HepG2 (cell line): ENCODE measurements around the gene PCIF1. TPM values are rescaled to one million over a fixed set of nuclear protein-coding genes. Genes with fewer than 3 reads are reported as not detected.

Experiments used
- ADNP ChIP-seq: sonication (generic); formaldehyde crosslinking; IDR thresholded peaks from 2 replicates; pipeline ENCODE4 v1.4.0; 2020; ENCODE audit warnings: missing genetic modification reagents
- AGO2 ChIP-seq: fragments of 200-400 bp; formaldehyde crosslinking; optimal IDR thresholded peaks from 2 replicates; pipeline ENCODE3; 2017; ENCODE audit warnings: mild to moderate bottlenecking, low read depth, low read length, moderate library complexity
- ARID2 ChIP-seq: sonication (generic); formaldehyde crosslinking; IDR thresholded peaks from 2 replicates; pipeline ENCODE4 v1.8.1; 2022; ENCODE audit warnings: mild to moderate bottlenecking, missing genetic modification reagents, borderline replicate concordance
- CCDC6 ChIP-seq: sonication (generic); formaldehyde crosslinking; IDR thresholded peaks from 2 replicates; pipeline ENCODE4 v1.8.1; 2022; ENCODE audit warnings: mild to moderate bottlenecking, missing genetic modification reagents, moderate library complexity
- DDIT3 ChIP-seq: sonication (generic); formaldehyde crosslinking; IDR thresholded peaks from 2 replicates; pipeline ENCODE4 v1.4.0; 2020; ENCODE audit warnings: mild to moderate bottlenecking, missing genetic modification reagents
- DMAP1 ChIP-seq: IDR thresholded peaks from 2 replicates; pipeline ENCODE4 v1.6.1; 2016
- POGK ChIP-seq: sonication (generic); formaldehyde crosslinking; conservative IDR thresholded peaks from 2 replicates; pipeline ENCODE4 v1.8.0; 2022; ENCODE audit warnings: mild to moderate bottlenecking, moderate library complexity, missing genetic modification reagents
- RNF219 ChIP-seq: sonication (generic); formaldehyde crosslinking; IDR thresholded peaks from 2 replicates; pipeline ENCODE4 v1.5.0; 2020; ENCODE audit warnings: mild to moderate bottlenecking, missing genetic modification reagents
- SALL1 ChIP-seq: sonication (generic); formaldehyde crosslinking; IDR thresholded peaks from 2 replicates; pipeline ENCODE4 v1.8.0; 2022; ENCODE audit warnings: mild to moderate bottlenecking, missing genetic modification reagents
- SSRP1 ChIP-seq: IDR thresholded peaks from 2 replicates; pipeline ENCODE4 v1.6.1; 2016; ENCODE audit warnings: control low read depth
- ZNF18 ChIP-seq: sonication (generic); formaldehyde crosslinking; IDR thresholded peaks from 2 replicates; pipeline ENCODE4 v1.8.0; 2022; ENCODE audit warnings: mild to moderate bottlenecking, missing genetic modification reagents; ENCODE audit not compliant: insufficient replicate concordance
- ZNF256 ChIP-seq: sonication (generic); formaldehyde crosslinking; conservative IDR thresholded peaks from 2 replicates; pipeline ENCODE4 v1.4.0; 2020; ENCODE audit warnings: missing genetic modification reagents
- ZNF432 ChIP-seq: sonication (generic); formaldehyde crosslinking; IDR thresholded peaks from 2 replicates; pipeline ENCODE4 v1.5.0; 2020; ENCODE audit warnings: missing genetic modification reagents, mild to moderate bottlenecking, borderline replicate concordance
- ZNF44 ChIP-seq: sonication (generic); formaldehyde crosslinking; IDR thresholded peaks from 2 replicates; pipeline ENCODE4 v1.5.1; 2020; ENCODE audit warnings: mild to moderate bottlenecking, missing genetic modification reagents
- ZNF570 ChIP-seq: sonication (generic); formaldehyde crosslinking; IDR thresholded peaks from 2 replicates; pipeline ENCODE4 v1.4.0; 2020; ENCODE audit warnings: mild to moderate bottlenecking, missing genetic modification reagents, borderline replicate concordance
- ZNF704 ChIP-seq: sonication (generic); formaldehyde crosslinking; IDR thresholded peaks from 2 replicates; pipeline ENCODE4 v1.8.1; 2023; ENCODE audit warnings: mild to moderate bottlenecking, inconsistent platforms, moderate library complexity, missing genetic modification reagents, borderline replicate concordance
- ZNF709 ChIP-seq: sonication (generic); formaldehyde crosslinking; IDR thresholded peaks from 2 replicates; pipeline ENCODE4 v1.5.0; 2020; ENCODE audit warnings: mild to moderate bottlenecking, missing genetic modification reagents
- polyA plus RNA-seq, 8 experiments: library from polyadenylated mRNA; depleted of rRNA in 3 of 8; stranded (reverse) in 7 of 8; unstranded in 1 of 8; fragments of >200 nt; fragmentation: Illumina TruSeq in 4 of 8; extraction: Trizol in 4 of 8; gene quantifications; 2 replicates each; pipeline versions ENCODE4 v1.2.1 to v1.2.3, GENCODE V29; 2011 to 2016; ENCODE audit warnings: low read depth in 4 of 8, missing spikeins in 1 of 8, mixed read lengths in 1 of 8; ENCODE audit not compliant: insufficient read depth in 1 of 8
- total RNA-seq, 5 experiments: library from RNA; depleted of rRNA; stranded (reverse); fragments of >200 nt; fragmentation: Illumina TruSeq; extraction: Trizol; gene quantifications; 2 replicates each; pipeline ENCODE4 v1.2.3, GENCODE V29; 2016; ENCODE audit warnings: low read depth in 1 of 5
- TF ChIP-seq, protein P1 (sequence below): IDR thresholded peaks from 2 replicates; pipeline ENCODE4 v1.6.1; 2016; ENCODE audit warnings: low read depth

The PCIF1 gene
- total and polyA plus RNA-seq, 2 of the 13 experiments (the other 11 are each of a cell fraction or from before 2014, with no cell fraction given), result 20.9 to 24.4 TPM

GRCh38 chr20:45912344-45912682 is 22.2 kb upstream of the PCIF1 start (continued):
- TF ChIP-seq RNF219, result no peak
- TF ChIP-seq, protein P1, sequence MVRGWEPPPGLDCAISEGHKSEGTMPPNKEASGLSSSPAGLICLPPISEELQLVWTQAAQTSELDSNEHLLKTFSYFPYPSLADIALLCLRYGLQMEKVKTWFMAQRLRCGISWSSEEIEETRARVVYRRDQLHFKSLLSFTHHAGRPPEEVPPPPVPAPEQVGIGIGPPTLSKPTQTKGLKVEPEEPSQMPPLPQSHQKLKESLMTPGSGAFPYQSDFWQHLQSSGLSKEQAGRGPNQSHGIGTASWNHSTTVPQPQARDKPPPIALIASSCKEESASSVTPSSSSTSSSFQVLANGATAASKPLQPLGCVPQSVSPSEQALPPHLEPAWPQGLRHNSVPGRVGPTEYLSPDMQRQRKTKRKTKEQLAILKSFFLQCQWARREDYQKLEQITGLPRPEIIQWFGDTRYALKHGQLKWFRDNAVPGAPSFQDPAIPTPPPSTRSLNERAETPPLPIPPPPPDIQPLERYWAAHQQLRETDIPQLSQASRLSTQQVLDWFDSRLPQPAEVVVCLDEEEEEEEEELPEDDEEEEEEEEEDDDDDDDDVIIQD, result no peak
- TF ChIP-seq ZNF432 (CRISPR knock-in tag), result no peak
- TF ChIP-seq CCDC6 (CRISPR knock-in tag), result no peak
- TF ChIP-seq ZNF570 (CRISPR knock-in tag), result no peak
- no peak for TF ChIP-seq ZNF256 (CRISPR knock-in tag)
- no peak for TF ChIP-seq ZNF704
- TF ChIP-seq ZNF44 (CRISPR knock-in tag), result 0 out of 2 replicates have a peak, but pooled peaks have one; percentile 43
- TF ChIP-seq ZNF18 (CRISPR knock-in tag), result no peak
- TF ChIP-seq POGK, result 0 out of 2 replicates have a peak, but pooled peaks have one; percentile 21
- TF ChIP-seq SSRP1 (CRISPR knock-in tag), result no peak
- 0 out of 2 replicates have a peak, but pooled peaks have one; percentile 8 for TF ChIP-seq DMAP1
- no peak for TF ChIP-seq ZNF709 (CRISPR knock-in tag)
- TF ChIP-seq SALL1 (CRISPR knock-in tag), result no peak
- TF ChIP-seq ADNP (CRISPR knock-in tag), result no peak
- TF ChIP-seq DDIT3 (CRISPR knock-in tag), result no peak
- TF ChIP-seq AGO2, result no peak
- TF ChIP-seq ARID2, result peak; percentile 2; the same call in 1 of the 2 replicates
